Left cardiac atrium (tissue), 4 donors: ENCODE measurements around the gene CACNA2D1. TPM values are rescaled to one million over a fixed set of nuclear protein-coding genes. Genes with fewer than 3 reads are reported as not detected.

Experiments
- ATAC-seq, 2 donors: fragments of 200-7000 bp; cut with Tn5 transposase; one replicate each; pipeline ENCODE4 v1.9.1; 2020; ENCODE audit warnings: mild to moderate bottlenecking in 2 of 2, moderate library complexity in 2 of 2
- DNase-seq: peaks from one replicate; pipeline ENCODE4 v3.0.0-alpha.2; 2020
- intact Hi-C, 2 donors: fragments of 100-400 bp; cut with DNase I; formaldehyde crosslinking; loops; one replicate each; pipeline versions ENCODE4 v1.14.1 to v1.15.1; 2022 to 2023
- long read RNA-seq: library from polyadenylated mRNA; unstranded; transcript quantifications from one replicate; pipeline ENCODE4 v2.0.0, GENCODE V29; 2021
- total RNA-seq, 2 donors: library from RNA; stranded (reverse); fragmentation: NEBNext Ultra II Directional; extraction: Animal tissue kit (Norgen Biotek cat#: 25700); gene quantifications; one replicate each; pipeline ENCODE4 v1.2.1, GENCODE V29; 2021
- donor health status: DM: no; HTN: yes; CAD: no.
- donor health status: DM: no; HTN: yes; CAD: no; lungs with severe emphysema.
- donor health status: DM: yes; HTN: yes; CAD: no.
- donor health status: Dilated cardiomyopathy.

CACNA2D1 gene
- 10 to 100 TPM; 29.5 to 39.8 TPM for total RNA-seq
- long read RNA-seq, partial matches to known transcripts: 1 of 10 reads
- long read RNA-seq, other reads (novel, unspliced or antisense): 9 of 10 reads

- DNase-seq: peak; percentile 91
- ATAC-seq: peak; percentile 95 to 97
- intact Hi-C loops: loop anchor here in 1 of 2 donors (5.0 to 10.0 kb wide), 2 partner anchors 69 to 206 kb away; no protein-coding TSS in a partner anchor
Measured at GRCh38 chr7:82443547-82444219, at the start of gene CACNA2D1. CACNA2D1 (minus strand) TSS chr7:82443777.

DNA sequence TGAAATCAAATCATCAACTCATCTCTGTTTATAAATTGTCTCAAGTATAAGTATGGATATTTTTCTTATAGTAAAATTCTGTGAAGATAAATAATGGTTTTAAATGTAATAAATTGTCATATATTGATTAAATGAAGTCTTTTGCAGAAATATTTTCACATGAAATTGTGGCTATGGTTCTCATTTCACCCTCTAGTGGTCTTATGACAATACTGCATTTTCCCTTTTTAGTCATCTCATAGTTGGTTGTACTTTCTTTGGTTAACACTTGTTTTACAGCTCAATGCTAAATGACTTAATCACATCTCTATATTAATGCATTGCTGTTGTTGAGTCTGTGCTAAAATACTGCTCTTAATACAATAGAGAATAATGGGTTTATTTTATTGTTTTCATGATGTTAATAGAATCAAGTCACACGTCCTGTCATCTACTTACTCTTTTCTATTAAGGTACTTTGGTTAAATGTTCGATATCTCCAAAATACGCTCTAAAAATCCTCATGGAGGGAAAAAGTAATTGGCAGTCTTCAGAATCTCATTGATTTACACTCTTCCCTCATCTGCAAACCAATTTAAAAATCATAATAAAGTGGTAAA is 38.0 kb upstream of the CACNA2D1 start:
- no peak for ATAC-seq
- DNase-seq: no peak
- intact Hi-C loops: loop anchor here in 1 of 2 donors (5.0 kb wide), 2 partner anchors 249 to 439 kb away; no protein-coding TSS in a partner anchor

- ATAC-seq: no peak
- intact Hi-C loops: no loop called here
- no peak for DNase-seq
Measured at GRCh38 chr7:82477733-82478515, 34.3 kb upstream of the CACNA2D1 start.

DNA sequence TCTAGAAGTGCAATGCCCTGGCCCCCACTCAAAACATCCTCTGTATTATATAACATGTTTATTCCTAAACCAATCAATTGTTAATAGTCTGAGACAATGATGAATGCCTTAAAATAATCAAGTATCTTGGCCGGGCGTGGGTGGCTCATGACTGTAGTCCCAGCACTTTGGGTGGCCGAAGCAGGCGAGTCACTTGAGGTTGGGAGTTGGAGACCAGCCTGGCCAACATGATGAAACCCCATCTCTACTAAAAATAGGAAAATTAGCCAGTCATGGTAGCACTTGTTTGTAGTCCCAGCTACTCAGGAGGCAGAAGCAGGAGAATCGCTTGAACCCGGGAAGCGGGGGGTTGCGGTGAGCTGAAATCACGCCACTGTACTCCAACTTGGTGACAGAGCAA is 29.4 kb upstream of the CACNA2D1 start:
- DNase-seq: no peak
- intact Hi-C loops: no loop called here
- no peak for ATAC-seq

DNA sequence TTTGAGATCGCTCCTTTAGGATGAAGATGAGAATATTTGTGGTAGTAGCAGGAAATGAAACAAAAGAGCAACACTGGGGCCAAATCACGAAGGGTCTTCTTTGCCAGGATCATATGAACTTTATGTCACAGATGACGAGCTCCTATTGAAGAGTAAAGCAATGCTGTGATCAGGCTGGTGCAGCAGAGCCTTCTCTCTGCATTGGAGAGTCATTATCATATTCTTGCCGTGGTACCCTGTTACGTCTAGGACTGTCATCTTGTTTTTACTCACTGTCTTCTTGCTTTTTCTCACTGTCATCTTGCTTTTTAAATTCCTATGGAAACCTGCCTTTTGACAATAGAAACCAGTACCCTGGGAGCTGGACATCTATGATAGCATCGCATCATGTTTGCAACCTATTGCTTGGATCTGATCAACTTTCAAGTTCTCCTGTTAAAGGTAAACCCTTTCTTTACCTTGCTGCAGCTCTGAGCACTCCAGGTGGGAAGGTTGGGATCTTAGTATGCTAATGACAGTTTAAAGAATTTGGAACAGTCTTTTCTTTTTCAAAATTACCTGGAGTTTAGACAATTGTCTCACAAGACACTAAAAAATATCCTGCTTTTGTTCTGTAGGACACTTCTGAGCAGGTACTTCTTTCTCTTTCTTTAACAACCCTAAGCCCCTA is 27.9 kb upstream of the CACNA2D1 start:
- DNase-seq (no peak), ATAC-seq (no peak)
- intact Hi-C loops: no loop called here

DNA sequence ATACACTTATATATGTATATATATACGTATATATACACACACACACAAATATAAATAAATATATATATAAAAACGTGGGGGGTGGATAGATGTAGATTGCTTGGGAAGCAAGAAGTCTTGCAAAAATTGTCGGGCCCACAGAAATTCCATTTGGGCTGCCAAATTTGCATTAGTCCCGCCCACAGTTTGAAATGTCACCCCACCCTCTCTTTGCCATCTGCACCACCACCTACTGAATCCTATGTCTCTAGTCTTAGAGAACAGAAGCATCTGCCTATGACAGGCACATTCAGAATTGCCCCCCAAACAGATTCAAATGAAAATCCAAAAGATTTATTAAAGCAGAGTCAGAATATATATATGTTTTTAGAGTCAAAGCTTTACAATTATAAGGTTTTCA is 25.6 kb upstream of the CACNA2D1 start:
- DNase-seq (no peak), ATAC-seq (no peak)
- intact Hi-C loops: no loop called here

- intact Hi-C loops: no loop called here
- ATAC-seq: peak in 1 of 2 donors; percentile 82
Measured at GRCh38 chr7:82468435-82468834, 24.9 kb upstream of the CACNA2D1 start.

DNA sequence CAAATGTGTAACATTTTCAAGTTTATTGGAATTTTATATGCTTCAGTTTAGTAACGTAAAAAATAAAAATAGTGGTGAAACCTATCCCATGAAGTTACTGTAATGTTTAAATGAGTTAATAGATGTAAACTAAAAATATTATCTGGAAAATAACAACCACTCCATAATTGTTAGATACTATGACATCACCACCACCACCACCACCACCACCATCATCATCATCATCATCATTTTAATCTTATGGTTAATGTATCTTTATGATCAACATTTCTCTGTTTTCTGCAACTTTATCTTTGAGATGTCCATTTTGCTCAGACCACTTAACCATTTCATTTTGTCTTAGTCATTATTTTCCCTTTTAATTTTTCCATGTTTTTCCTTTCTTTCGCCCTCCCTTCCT is 23.4 kb upstream of the CACNA2D1 start:
- DNase-seq (no peak), ATAC-seq (no peak)
- intact Hi-C loops: no loop called here

More at GRCh38 chr7:82468435-82468834, 24.9 kb upstream of the CACNA2D1 start:
- no peak for DNase-seq

DNA sequence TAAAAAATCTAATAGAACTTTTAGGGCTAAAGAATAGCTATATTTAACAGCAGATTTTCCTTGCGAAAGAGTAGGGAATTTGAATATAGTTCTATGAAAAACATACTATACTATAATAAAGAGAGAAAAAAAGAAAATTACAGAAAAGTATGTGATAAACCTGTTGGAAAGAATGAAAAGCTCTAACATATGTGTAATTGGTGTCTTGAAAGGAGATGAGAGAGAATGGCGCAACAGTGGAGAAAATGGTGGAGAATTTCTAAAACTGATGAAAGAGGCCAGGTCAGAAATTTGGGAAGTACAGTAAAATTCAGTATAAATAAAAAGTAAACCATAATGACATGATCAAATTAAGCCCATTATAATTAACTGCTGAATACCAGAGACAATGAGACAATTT is 20.8 kb upstream of the CACNA2D1 start:
- intact Hi-C loops: no loop called here
- no peak for ATAC-seq

GRCh38 chr7:82455295-82455694 is 11.7 kb upstream of the CACNA2D1 start:
- intact Hi-C loops: no loop called here
- ATAC-seq: no peak
- no peak for DNase-seq

More for the DNA sequence above, 20.8 kb upstream of the CACNA2D1 start:
- DNase-seq: no peak

GRCh38 chr7:82450759-82451158 is 7.2 kb upstream of the CACNA2D1 start:
- ATAC-seq: no peak
- intact Hi-C loops: no loop called here
- DNase-seq: no peak

- DNase-seq (no peak), ATAC-seq (no peak)
- intact Hi-C loops: loop anchor here in 1 of 2 donors (5.0 to 10.0 kb wide), 2 partner anchors 75 to 122 kb away; no protein-coding TSS in a partner anchor
Measured at GRCh38 chr7:82449910-82450309, 6.3 kb upstream of the CACNA2D1 start.

DNA sequence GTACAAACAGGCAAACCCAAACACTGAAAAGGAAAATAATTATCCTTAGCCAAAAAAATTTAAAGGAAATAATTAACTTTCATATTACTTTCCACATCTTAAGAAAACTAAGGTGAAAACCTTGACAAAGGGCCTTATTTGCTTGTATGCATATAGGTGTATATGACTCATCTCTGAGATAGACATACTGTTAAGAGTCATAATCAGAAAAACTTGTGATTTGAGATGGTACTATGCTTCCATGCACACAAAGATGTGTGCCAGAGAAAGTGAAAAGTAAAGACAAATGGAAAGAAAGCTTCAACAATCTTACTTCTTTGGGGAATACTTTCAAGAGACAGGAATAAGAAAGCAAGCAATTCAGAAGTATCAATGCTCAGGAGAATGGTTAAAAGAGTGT is 3.3 kb upstream of the CACNA2D1 start:
- ATAC-seq: no peak
- intact Hi-C loops: loop anchor here in 1 of 2 donors (5.0 to 10.0 kb wide), 2 partner anchors 72 to 125 kb away; no protein-coding TSS in a partner anchor
- DNase-seq: no peak

- DNase-seq (no peak), ATAC-seq (no peak)
- intact Hi-C loops: loop anchor here in 1 of 2 donors (5.0 to 10.0 kb wide), 2 partner anchors 70 to 127 kb away; no protein-coding TSS in a partner anchor
Measured at GRCh38 chr7:82445271-82445670, 1.7 kb upstream of the CACNA2D1 start.

DNA sequence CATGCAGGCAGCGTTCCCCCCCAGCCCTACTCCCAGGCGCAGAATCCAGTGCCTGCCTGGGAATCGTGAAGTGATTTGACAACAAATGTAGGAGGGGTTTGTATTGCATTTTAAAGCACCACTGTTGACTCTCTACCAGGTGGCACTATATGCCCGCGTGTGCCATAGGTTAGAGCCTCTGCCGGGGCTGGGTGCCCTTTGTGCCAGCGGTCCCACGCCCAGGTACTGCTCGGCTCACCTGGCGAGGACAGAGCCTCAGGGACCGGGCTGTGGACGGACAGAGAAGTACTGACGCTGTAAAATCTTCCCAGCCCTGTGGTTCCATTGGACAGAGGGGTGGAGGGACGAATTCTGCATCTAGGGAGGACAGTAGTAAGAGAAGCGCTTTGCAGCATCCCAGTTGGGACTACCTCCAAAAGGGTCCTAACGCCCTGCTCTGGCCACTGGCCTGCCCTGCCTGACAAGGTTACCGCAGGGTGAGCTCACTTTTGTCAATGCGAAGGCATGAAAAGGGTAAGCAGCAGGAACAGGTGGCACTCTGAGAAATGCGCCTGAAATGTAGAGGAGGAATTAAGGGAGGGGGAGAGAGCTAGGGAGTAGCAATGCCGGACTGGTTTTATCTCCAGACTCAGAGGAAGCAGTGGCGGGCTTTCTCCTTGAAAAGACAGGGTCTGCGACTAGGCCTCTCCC is 788 bp upstream of the CACNA2D1 start:
- intact Hi-C loops: loop anchor here in 1 of 2 donors (5.0 to 10.0 kb wide), 2 partner anchors 70 to 207 kb away; no protein-coding TSS in a partner anchor
- no peak for DNase-seq
- ATAC-seq: no peak

DNA sequence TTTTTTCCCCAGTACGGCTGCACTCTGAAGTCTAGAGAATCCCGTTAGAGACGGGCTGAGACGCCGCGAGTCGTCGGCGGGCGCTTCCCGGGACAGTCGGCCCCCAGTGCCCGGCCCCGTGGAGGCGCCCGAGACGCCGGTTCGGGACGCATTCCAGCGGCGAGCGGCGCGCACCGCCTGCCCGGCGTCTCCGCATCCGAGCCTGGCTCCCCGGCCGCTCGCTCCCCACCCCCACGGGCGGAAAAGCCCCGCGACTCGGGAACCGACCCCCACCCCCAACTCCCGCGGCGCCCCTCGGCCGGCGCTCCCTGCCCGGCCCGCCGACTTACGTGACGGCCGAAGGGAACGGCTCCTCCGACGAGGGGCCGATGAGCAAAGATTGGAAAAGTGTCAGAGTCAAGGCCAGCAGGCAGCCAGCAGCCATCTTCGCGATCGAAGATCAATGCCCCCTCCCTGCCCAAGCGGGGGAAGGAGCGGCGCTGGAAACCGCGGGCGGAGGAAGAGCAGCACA is 486 bp downstream of the CACNA2D1 start:
- ATAC-seq (peak; percentile 38 to 54), DNase-seq (peak; percentile 44)
- intact Hi-C loops: loop anchor here in 1 of 2 donors (5.0 to 10.0 kb wide), 2 partner anchors 68 to 206 kb away; no protein-coding TSS in a partner anchor

DNA sequence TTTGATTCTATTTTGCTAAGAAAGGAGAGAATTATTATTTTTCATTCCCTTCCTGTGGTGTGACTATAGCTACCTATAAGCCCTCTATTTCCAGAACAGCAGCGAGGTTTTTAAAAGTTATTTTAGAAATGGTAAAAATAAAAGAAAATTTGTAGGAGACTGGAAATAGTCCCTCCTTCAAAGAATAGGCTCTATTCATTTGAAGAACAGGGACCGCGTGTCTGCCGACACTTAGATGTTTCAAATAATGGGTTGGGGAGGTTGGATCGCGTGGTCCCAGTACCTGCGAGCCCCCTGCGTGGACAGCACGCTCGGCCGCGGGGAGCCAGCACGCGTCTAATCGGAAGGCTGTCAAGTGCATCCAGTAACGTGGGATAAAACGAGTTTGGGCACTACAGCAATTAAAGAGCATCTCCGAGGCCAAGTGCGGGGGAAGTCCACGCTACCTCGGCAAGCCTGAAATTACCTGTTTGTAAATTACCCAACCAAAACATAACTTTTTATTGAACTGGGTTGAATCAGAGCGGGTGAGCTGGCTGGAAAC is 1.0 kb downstream of the CACNA2D1 start:
- DNase-seq (peak; percentile 23), ATAC-seq (peak in 1 of 2 donors; percentile 11)
- intact Hi-C loops: loop anchor here in 1 of 2 donors (5.0 to 10.0 kb wide), 2 partner anchors 68 to 205 kb away; no protein-coding TSS in a partner anchor
